ENCODE measurements around the gene PDE6G. TPM values are rescaled to one million over a fixed set of nuclear protein-coding genes. Genes with fewer than 3 reads are reported as not detected.
A peak's percentile ranks its signal among the peaks of the same experiment; 100 is the strongest.

PDE6G gene
- total RNA-seq, 1 donor from 2014 or later = not detected

DNA sequence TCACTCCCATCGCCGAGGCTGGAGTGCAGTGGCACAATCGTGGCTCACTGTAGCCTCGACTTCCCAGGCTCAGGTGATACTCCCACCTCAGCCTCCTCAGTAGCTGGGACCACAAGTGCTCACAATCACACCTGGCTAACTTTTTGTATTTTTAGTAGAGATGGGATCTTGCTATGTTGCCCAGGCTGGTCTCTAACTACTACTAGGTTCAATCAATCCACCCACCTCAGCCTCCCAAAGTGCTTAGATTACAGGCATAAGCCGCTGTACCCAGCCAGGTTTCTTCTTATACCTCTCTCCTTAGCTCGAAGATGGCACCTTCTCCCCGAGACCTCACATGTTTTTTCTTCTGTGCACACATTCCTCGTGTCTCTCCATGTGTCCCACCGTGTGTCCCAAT is 16.3 kb downstream of the PDE6G start:
- H3K27ac ChIP-seq = no peak overlapping the region
- no peaks in the 10 kb centered on the region for H3K36me3 ChIP-seq
- intact Hi-C loops (cut with DNase I) = no loop called here
- H3K9me3 ChIP-seq = no peaks in the 10 kb centered on the region
- DNase-seq (ENCODE audit: extremely low spot score in 2 of 2) = no peak
- H3K4me3 ChIP-seq = no peak overlapping the region
- no peak for TF ChIP-seq POLR2AphosphoS5 (IDR thresholded peaks at IDR 0.05; ENCODE audit: insufficient read depth in 1 of 2, low read depth in 1 of 2)
- TF ChIP-seq POLR2A (IDR thresholded peaks at IDR 0.05) = no peak
- H3K4me1 ChIP-seq = peaks cover 14% of the 10 kb centered on the region
- no peaks in the 10 kb centered on the region for H3K27me3 ChIP-seq

GRCh38 chr17:81638683-81639082 is 17.7 kb downstream of the PDE6G start:
- TF ChIP-seq POLR2AphosphoS5 (IDR thresholded peaks at IDR 0.05; ENCODE audit: insufficient read depth in 1 of 2, low read depth in 1 of 2) = no peak
- TF ChIP-seq CTCF (IDR thresholded peaks at IDR 0.05) = no peak
- no peak for TF ChIP-seq POLR2A (IDR thresholded peaks at IDR 0.05)
- Histone ChIP-seq H3K4me1 (peaks cover 26% of the 10 kb centered on the region), H3K4me3 (no peak overlapping the region), H3K27me3 (no peaks in the 10 kb centered on the region), H3K9me3 (no peaks in the 10 kb centered on the region), H3K36me3 (no peaks in the 10 kb centered on the region), H3K27ac (no peak overlapping the region)
- intact Hi-C loops (cut with DNase I) = no loop called here
- DNase-seq (ENCODE audit: extremely low spot score in 2 of 2) = no peak

- Histone ChIP-seq H3K36me3 (no peaks in the 10 kb centered on the region), H3K4me1 (peaks cover 26% of the 10 kb centered on the region), H3K9me3 (no peaks in the 10 kb centered on the region), H3K4me3 (peak within 1 kb of the TSS; percentile 85 to 92), H3K27ac (peak within 1 kb of the TSS; percentile 84), H3K27me3 (no peaks in the 10 kb centered on the region)
- peak in 1 of 2 donors; percentile 79 for DNase-seq (ENCODE audit: extremely low spot score in 2 of 2)
- no peak for TF ChIP-seq CTCF (IDR thresholded peaks at IDR 0.05)
- peak in 1 of 2 donors; percentile 52 for TF ChIP-seq POLR2A (IDR thresholded peaks at IDR 0.05)
- peak; percentile 72 for TF ChIP-seq POLR2AphosphoS5 (IDR thresholded peaks at IDR 0.05; ENCODE audit: insufficient read depth in 1 of 2, low read depth in 1 of 2)
- intact Hi-C loops (cut with DNase I) = no loop called here
Observed at GRCh38 chr17:81636505-81637288, 19.6 kb downstream of the PDE6G start, which contains the start of the genes NPLOC4 and TSPAN10. NPLOC4 (minus strand) TSS chr17:81637112; CDS start chr17:81636930, 182 bp downstream. TSPAN10 (plus strand) TSS chr17:81637196; CDS start chr17:81642413, 5,217 bp downstream.

DNA sequence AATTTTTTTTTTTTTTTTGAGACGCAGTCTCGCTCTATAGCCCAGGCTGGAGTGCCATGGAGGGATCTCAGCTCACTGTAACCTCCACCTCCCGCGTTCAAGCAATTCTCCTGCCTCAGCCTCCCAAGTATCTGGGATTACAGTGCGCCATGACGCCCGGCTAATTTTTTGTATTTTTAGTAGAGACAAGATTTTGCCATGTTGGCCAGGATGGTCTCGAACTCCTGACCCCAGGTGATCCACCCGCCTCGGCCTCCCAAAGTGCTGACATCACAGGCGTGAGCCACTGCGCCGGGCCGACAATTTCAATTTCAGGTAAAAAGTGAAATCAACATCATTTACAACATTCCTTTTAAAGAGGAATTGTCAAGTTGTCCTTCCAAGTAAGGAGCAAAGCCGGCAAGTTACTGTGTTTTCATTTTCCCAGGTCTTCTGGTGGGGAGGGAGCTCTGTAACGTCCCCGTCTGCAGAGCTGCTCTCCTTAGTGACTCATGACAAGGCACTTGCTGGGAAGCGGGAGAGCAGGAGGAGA is 20.3 kb downstream of the PDE6G start:
- no peak for TF ChIP-seq CTCF (IDR thresholded peaks at IDR 0.05)
- TF ChIP-seq POLR2A (IDR thresholded peaks at IDR 0.05) = no peak
- TF ChIP-seq POLR2AphosphoS5 (IDR thresholded peaks at IDR 0.05; ENCODE audit: insufficient read depth in 1 of 2, low read depth in 1 of 2) = no peak
- peak overlapping the region; percentile 85 to 92 for H3K4me3 ChIP-seq
- no peak for DNase-seq (ENCODE audit: extremely low spot score in 2 of 2)
- no peaks in the 10 kb centered on the region for H3K36me3 ChIP-seq
- peaks cover 26% of the 10 kb centered on the region for H3K4me1 ChIP-seq
- no peaks in the 10 kb centered on the region for H3K27me3 ChIP-seq
- no peaks in the 10 kb centered on the region for H3K9me3 ChIP-seq
- peak overlapping the region; percentile 84 for H3K27ac ChIP-seq
- intact Hi-C loops (cut with DNase I) = no loop called here

DNA sequence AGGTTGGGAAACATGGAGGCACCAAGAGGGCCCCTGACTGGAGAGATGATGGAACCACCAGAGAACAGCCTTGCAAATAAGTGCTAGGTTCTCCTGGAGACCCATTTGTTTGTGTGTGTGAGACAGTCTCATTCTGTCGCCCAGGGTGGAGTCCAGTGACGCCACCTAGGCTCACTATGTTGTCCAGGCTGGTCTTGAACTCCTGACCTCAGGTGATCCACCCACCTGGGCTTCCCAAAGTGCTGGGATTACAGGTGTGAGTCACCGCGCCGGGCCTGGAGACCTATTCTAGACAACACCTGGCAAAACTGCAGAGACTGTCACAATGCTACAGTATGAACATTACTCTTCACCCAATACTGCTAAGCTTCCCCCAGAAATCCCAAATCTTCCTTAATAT is 20.9 kb downstream of the PDE6G start:
- intact Hi-C loops (cut with DNase I) = no loop called here
- H3K4me1 ChIP-seq = peaks cover 26% of the 10 kb centered on the region
- no peaks in the 10 kb centered on the region for H3K9me3 ChIP-seq
- H3K27me3 ChIP-seq = no peaks in the 10 kb centered on the region
- peak overlapping the region; percentile 19 for H3K27ac ChIP-seq
- TF ChIP-seq POLR2A (IDR thresholded peaks at IDR 0.05) = no peak
- TF ChIP-seq CTCF (IDR thresholded peaks at IDR 0.05) = no peak
- no peak for TF ChIP-seq POLR2AphosphoS5 (IDR thresholded peaks at IDR 0.05; ENCODE audit: insufficient read depth in 1 of 2, low read depth in 1 of 2)
- H3K4me3 ChIP-seq = peak overlapping the region; percentile 85 to 92
- H3K36me3 ChIP-seq = no peaks in the 10 kb centered on the region
- DNase-seq (ENCODE audit: extremely low spot score in 2 of 2) = no peak
